Neural progenitor cell (in vitro differentiated cells): ENCODE measurements around the gene C1QA. TPM values are rescaled to one million over a fixed set of nuclear protein-coding genes. Genes with fewer than 3 reads are reported as not detected.

Experiments
- DNase-seq: peaks from one replicate; pipeline ENCODE4 v3.0.0-alpha.2; 2016; ENCODE audit warnings: low spot score
- H2AFZ ChIP-seq: fragments of 200-600 bp; sonication (generic); replicated peaks from 2 replicates; pipeline ENCODE4 v1.6.1; 2016; ENCODE audit warnings: antibody characterized with exemption
- H3F3A ChIP-seq: fragments of 200-600 bp; sonication (generic); 2 replicates; pipeline ENCODE4 v1.6.1; 2016; ENCODE audit warnings: antibody characterized with exemption, low read depth
- H3K27ac ChIP-seq: fragments of 200-600 bp; sonication (generic); 2 replicates; pipeline ENCODE4 v1.5.1; 2016; ENCODE audit warnings: mild to moderate bottlenecking
- H3K27me3 ChIP-seq: fragments of 200-600 bp; sonication (generic); 2 replicates; pipeline ENCODE4 v1.6.1; 2016; ENCODE audit warnings: mild to moderate bottlenecking, moderate library complexity
- H3K36me3 ChIP-seq: fragments of 200-600 bp; sonication (generic); 2 replicates; pipeline ENCODE4 v1.5.1; 2016
- H3K4me1 ChIP-seq: fragments of 200-600 bp; sonication (generic); 2 replicates; pipeline ENCODE4 v1.6.1; 2016; ENCODE audit warnings: mixed run types
- H3K4me2 ChIP-seq: fragments of 200-600 bp; sonication (generic); 2 replicates; pipeline ENCODE4 v1.6.1; 2016
- H3K4me3 ChIP-seq: fragments of 200-600 bp; sonication (generic); 2 replicates; pipeline ENCODE4 v1.5.1; 2016
- H3K79me2 ChIP-seq: fragments of 200-600 bp; sonication (generic); 2 replicates; pipeline ENCODE4 v1.6.1; 2016; ENCODE audit warnings: low read depth
- H3K9ac ChIP-seq: fragments of 200-600 bp; sonication (generic); 2 replicates; pipeline ENCODE4 v1.6.1; 2016
- H3K9me3 ChIP-seq: fragments of 200-600 bp; sonication (generic); 2 replicates; pipeline ENCODE4 v1.5.1; 2016; ENCODE audit warnings: low read depth
- H4K20me1 ChIP-seq: fragments of 200-600 bp; sonication (generic); 2 replicates; pipeline ENCODE4 v1.6.1; 2016; ENCODE audit warnings: low read depth
- H3K27ac Mint-ChIP-seq: 3 replicates; pipeline ENCODE4 v1.8.0; 2021; ENCODE audit warnings: mixed read lengths
- H3K27me3 Mint-ChIP-seq: 2 replicates; pipeline ENCODE4 v1.8.0; 2022; ENCODE audit warnings: low read depth, mild to moderate bottlenecking, inconsistent platforms, moderate library complexity, mixed read lengths; ENCODE audit not compliant: insufficient read depth
- H3K36me3 Mint-ChIP-seq: 3 replicates; pipeline ENCODE4 v1.8.0; 2021; ENCODE audit warnings: mixed read lengths
- H3K4me1 Mint-ChIP-seq: 3 replicates; pipeline ENCODE4 v1.8.0; 2021; ENCODE audit warnings: mixed read lengths
- H3K4me3 Mint-ChIP-seq: 3 replicates; pipeline ENCODE4 v1.8.0; 2021; ENCODE audit warnings: mild to moderate bottlenecking, moderate library complexity, mixed read lengths
- H3K9me3 Mint-ChIP-seq: 3 replicates; pipeline ENCODE4 v1.8.0; 2020; ENCODE audit warnings: mixed read lengths
- CTCF ChIP-seq: fragments of 200-600 bp; sonication (generic); IDR thresholded peaks from 2 replicates; pipeline ENCODE4 v1.5.1; 2017; ENCODE audit warnings: antibody characterized with exemption, mild to moderate bottlenecking
- EZH2 ChIP-seq: fragments of 200-600 bp; sonication (generic); IDR thresholded peaks from 2 replicates; pipeline ENCODE4 v1.6.1; 2017; ENCODE audit warnings: antibody characterized with exemption, mild to moderate bottlenecking, moderate library complexity
- EZH2phosphoT487 ChIP-seq: fragments of 200-600 bp; sonication (generic); IDR thresholded peaks from 2 replicates; pipeline ENCODE4 v1.6.1; 2017; ENCODE audit warnings: antibody characterized with exemption
- total RNA-seq: library from RNA; depleted of rRNA; stranded (reverse); fragments of >200 nt; gene quantifications from 2 replicates; pipeline ENCODE4 v1.2.3, GENCODE V29; 2015; ENCODE audit warnings: low replicate concordance

Gene C1QA
- total RNA-seq, 1 donor from 2014 or later: not detected

DNA sequence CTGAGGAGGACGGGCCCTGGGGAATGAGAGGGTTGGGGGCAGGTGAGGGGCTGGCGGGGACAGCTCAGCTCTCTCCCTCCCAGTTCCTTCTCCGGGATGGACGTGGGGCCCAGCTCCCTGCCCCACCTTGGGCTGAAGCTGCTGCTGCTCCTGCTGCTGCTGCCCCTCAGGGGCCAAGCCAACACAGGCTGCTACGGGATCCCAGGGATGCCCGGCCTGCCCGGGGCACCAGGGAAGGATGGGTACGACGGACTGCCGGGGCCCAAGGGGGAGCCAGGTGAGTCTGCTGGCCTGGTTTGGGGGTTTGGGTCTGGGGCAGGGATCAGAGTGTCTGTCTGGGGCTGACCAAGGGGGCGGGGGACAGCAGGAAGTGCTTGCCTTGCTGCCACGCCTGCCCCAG lies 7.5 kb downstream of the C1QA start:
- no peaks in the 10 kb centered on the region for H3K9me3 Mint-ChIP-seq
- TF ChIP-seq CTCF (no peak), EZH2phosphoT487 (no peak)
- Histone ChIP-seq H3K9me3 (no peaks in the 10 kb centered on the region), H2AFZ (no peak overlapping the region), H3K36me3 (no peaks in the 10 kb centered on the region), H3K4me3 (no peak overlapping the region), H3K9ac (no peak overlapping the region), H3K4me2 (no peak overlapping the region), H4K20me1 (no peaks in the 10 kb centered on the region), H3K79me2 (no peaks in the 10 kb centered on the region), H3K27me3 (no peaks in the 10 kb centered on the region), H3K4me1 (no peaks in the 10 kb centered on the region), H3K27ac (no peak overlapping the region), H3F3A (no peaks in the 10 kb centered on the region)
- H3K4me3 Mint-ChIP-seq: no peak overlapping the region
- peaks cover 14% of the 10 kb centered on the region for H3K27me3 Mint-ChIP-seq
- DNase-seq: no peak
- peaks cover 4% of the 10 kb centered on the region for H3K4me1 Mint-ChIP-seq
- no peaks in the 10 kb centered on the region for H3K36me3 Mint-ChIP-seq
- H3K27ac Mint-ChIP-seq: no peak overlapping the region

DNA sequence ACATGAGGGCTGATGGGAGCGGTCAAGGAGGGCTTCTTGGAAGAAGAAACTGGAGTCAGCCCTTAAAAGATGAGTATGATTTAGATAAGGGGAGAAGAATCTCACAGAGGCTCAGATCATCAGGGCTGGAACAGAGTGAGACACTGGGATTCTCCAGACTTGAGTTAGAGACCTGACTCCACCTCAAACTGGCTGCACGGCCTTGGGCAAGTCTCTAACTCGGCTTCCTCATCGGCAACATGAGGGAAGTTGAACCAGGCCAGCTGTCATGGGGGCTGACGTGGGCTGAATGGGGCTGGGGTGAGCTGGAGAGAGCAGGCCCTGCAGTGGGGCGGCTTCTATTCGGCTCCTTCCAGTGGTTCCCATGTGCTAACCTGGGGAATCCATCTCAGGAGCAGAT lies 9.5 kb downstream of the C1QA start:
- Histone ChIP-seq H3F3A (peaks cover 8% of the 10 kb centered on the region), H3K9me3 (no peaks in the 10 kb centered on the region), H3K4me3 (no peak overlapping the region), H3K9ac (no peak overlapping the region), H3K27me3 (no peaks in the 10 kb centered on the region), H3K4me2 (no peak overlapping the region), H3K27ac (no peak overlapping the region), H4K20me1 (no peaks in the 10 kb centered on the region), H3K4me1 (no peaks in the 10 kb centered on the region), H3K79me2 (no peaks in the 10 kb centered on the region), H2AFZ (no peak overlapping the region), H3K36me3 (no peaks in the 10 kb centered on the region)
- no peak overlapping the region for H3K4me3 Mint-ChIP-seq
- H3K36me3 Mint-ChIP-seq: no peaks in the 10 kb centered on the region
- no peaks in the 10 kb centered on the region for H3K9me3 Mint-ChIP-seq
- peaks cover 4% of the 10 kb centered on the region for H3K4me1 Mint-ChIP-seq
- TF ChIP-seq CTCF (no peak), EZH2phosphoT487 (no peak), EZH2 (no peak)
- peaks cover 14% of the 10 kb centered on the region for H3K27me3 Mint-ChIP-seq
- H3K27ac Mint-ChIP-seq: no peak overlapping the region
- no peak for DNase-seq

DNA sequence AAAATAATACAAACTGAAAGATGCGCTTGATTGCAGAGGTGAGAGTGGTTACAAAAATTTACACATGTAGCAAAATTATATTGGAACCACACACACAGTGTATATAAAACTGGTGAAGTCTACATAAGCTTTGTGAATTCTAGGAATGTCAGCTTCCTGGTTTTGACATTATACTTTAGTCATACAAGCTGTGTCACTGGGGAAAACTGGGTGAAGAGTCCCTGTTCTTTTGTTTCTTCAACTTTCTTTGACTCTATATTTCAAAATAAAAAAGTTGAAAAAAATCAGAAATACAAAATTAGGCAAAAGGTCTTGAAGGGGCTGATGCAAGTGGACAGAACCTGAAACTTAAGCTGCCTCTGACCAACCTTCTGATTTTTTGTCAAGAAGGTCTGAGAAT lies 10.0 kb downstream of the C1QA start:
- H3K4me3 Mint-ChIP-seq: no peak overlapping the region
- peaks cover 14% of the 10 kb centered on the region for H3K27me3 Mint-ChIP-seq
- Histone ChIP-seq H3F3A (peaks cover 8% of the 10 kb centered on the region), H3K4me1 (no peaks in the 10 kb centered on the region), H3K9me3 (no peaks in the 10 kb centered on the region), H3K36me3 (no peaks in the 10 kb centered on the region), H3K27me3 (no peaks in the 10 kb centered on the region), H3K27ac (no peak overlapping the region), H3K9ac (no peak overlapping the region), H4K20me1 (no peaks in the 10 kb centered on the region), H2AFZ (no peak overlapping the region), H3K79me2 (no peaks in the 10 kb centered on the region), H3K4me2 (no peak overlapping the region), H3K4me3 (no peak overlapping the region)
- H3K4me1 Mint-ChIP-seq: no peaks in the 10 kb centered on the region
- TF ChIP-seq CTCF (no peak), EZH2phosphoT487 (no peak), EZH2 (no peak)
- H3K9me3 Mint-ChIP-seq: no peaks in the 10 kb centered on the region
- no peak for DNase-seq
- H3K36me3 Mint-ChIP-seq: no peaks in the 10 kb centered on the region
- no peak overlapping the region for H3K27ac Mint-ChIP-seq
